GM21526 (cell line): ENCODE measurements around the gene CAMSAP2.

Experiments used
- ATAC-seq: cut with Tn5 transposase; IDR thresholded peaks from one replicate; pipeline ENCODE4 v1.9.1; 2021; ENCODE audit warnings: moderate library complexity; ENCODE audit not compliant: unreplicated experiment, low FRiP score

Gene CAMSAP2

DNA sequence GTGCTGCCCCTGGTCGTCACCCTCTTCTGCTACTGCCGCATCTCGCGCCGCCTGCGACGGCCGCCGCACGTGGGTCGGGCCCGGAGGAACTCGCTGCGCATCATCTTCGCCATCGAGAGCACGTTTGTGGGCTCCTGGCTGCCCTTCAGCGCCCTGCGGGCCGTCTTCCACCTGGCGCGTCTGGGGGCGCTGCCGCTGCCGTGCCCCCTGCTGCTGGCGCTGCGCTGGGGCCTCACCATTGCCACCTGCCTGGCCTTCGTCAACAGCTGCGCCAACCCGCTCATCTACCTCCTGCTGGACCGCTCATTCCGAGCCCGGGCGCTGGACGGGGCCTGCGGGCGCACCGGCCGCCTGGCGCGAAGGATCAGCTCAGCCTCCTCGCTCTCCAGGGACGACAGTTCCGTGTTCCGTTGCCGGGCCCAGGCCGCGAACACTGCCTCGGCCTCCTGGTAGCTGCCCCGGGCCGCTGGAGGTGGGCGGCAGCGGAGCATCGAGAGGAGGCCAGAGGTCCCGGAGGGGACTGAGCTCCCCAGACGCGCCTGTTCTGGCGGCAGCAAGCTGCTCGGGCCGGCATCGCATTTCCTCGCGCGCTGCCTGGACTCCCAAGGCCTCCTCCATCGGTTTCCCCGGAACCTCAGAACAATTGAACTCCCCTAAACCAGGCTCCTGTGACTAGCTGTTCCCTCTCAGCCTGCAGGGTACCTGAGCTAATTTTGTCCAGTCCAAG is 135.1 kb downstream of the CAMSAP2 start:
- no peak for ATAC-seq

DNA sequence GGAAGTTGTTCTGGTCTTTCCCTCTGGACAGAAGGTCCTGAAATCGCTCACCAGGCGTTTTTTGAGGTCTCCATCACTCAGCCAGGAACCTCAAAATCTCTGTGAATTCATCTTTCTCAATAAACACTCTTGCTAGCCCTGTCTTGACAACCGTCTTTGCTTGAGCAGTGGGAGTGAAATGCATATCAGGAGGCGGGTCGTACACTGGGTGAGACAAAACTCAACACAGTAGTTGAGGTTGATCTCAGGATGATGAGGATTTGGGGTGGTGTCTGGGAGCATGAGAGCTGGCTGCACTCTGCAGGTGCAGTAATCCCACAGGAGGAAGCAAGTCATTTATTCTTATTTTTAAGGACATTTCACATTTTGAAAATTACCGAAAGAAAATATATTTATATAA is 136.0 kb downstream of the CAMSAP2 start:
- no peak for ATAC-seq

DNA sequence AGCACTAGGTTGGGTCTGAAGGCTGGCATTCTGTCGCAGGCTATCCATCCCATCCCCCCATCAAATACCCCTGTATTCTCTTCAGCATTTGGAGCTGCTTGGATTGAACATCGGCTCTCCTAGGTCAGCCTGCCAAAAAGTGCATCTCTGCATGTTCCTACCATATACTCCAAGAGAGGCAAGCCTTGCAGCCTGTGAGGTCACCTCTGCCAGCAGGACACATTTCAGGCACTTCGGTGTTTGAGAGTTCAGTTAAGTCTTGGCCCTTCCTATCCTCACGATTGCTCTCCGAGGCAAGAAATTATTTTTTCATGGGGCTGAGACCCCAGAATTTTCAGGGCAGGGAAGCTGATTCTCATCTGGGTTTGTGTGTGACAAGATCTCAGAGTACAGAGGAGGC is 136.7 kb downstream of the CAMSAP2 start:
- no peak for ATAC-seq

DNA sequence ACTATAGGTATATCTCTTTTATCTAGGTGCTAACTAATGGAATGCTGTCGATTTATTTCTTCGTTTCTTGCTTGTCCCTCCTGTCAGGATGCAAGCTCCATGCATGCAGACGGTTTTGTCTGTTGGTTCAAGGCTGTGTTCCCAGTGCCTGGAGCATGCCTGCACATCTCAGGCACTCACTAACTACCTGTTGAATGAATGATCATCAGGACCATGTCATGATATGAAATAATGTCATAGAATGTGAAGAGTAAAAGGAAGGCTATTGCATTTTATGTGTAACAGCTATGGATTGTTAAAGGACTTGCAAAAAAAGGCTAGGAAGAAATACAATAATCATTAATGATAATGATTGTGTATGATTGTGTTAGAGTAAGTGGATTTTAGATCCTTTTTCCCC is 138.3 kb downstream of the CAMSAP2 start:
- ATAC-seq: no peak

DNA sequence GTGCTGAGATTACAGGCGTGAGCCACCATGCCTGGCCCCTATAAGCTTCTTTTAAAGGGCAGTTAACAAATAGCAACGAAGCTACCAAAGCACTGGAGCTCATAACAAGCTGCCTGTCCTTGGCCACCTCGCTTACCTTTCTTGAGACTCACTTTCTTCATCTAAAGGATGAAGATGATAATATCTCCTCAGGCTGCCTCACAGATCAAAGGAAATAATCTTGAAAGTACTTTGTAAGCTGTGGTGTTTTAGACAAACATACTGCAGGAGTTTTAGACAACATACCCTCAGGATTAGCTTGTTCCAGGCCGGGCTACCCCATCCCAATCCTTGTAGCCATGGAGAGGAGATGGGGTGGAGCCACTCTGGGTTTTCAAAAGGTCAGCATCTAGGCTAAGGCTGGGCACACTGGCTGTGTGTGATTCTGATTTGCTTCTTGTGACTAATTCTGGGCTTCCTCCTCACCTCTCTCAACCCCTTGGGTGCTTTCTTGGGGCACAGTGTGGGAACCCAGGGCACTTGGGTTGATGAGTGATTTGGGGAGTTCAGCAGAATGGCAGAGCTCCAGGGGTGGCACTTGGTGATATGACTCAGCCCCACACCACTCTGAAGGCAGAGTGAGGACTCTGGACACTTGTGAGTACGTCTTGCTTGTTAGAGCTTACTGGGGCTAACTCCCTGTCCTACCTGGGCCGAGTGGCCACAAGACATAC is 139.3 kb downstream of the CAMSAP2 start:
- ATAC-seq: no peak

DNA sequence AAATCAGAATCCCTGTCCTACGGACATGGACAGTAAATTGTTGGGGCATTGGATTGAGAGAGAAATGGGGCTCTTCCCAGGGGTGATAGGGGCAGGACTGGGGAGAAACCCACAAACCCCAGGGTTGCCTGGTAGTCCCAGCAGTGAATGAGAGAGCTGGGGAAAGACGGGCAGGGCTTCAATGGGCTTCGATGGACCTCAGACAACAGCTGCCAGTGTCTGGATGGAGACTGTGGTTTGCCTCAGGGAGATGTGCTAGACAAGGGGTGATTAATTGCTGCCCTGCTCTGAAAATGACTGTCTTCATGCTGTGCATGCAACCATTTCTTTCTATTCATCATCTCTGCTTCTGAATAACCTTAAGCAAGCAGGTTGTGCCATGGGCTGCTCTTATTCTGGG is 141.5 kb downstream of the CAMSAP2 start:
- ATAC-seq: no peak

DNA sequence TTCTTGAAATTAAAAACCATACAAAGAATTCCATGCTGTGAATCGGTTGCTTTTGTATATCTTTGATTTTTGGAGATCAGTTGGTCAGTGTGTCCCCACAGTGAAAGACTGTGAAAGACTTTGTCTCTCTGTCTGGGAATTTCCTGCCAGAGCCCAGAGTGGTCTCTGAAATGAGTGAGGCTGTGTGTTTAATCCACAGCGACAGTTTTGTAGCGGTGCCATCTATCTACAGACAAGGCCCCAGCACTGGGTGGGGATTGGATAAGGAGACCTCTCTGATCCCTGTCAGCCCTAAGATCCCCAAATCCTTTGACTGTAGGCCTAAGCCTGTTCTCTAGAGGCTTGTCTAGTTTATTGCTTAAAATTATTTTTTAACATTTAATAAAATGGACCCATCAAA is 144.4 kb downstream of the CAMSAP2 start:
- no peak for ATAC-seq

DNA sequence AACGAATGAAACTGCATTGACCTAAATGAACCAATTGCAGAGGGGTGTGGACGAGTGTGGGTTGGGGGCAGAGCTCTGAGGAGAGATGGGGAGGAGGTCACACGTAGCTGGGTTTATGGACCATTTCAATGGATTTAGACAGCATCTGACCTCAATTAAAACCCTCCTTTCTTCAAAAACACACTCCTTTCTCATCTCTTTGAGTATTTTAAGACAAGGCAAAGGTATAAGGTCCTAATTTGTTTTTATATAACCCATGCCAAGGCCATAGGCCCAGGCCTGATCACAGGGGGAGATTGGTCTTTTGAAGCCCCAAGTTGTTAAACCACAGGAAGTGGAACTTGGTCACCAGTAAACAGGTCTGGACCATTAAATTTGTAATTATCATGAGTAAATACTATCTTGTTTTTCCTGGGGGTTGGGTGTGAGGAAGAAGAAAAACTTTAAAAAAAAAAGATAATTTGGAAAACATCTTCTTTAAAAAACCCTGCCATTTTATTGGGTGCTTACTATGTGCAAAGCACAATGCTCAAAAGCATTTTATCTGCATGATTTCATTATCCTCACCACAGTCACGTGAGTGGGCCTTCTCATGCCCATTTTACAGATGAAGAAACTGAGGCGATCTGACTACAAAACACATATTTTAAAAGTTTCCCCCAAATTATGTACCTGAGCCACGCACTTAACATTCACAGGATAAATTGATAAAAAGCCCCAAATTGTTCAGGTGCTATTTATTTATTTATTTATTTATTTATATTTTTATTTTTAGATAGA is 147.1 kb downstream of the CAMSAP2 start:
- no peak for ATAC-seq

DNA sequence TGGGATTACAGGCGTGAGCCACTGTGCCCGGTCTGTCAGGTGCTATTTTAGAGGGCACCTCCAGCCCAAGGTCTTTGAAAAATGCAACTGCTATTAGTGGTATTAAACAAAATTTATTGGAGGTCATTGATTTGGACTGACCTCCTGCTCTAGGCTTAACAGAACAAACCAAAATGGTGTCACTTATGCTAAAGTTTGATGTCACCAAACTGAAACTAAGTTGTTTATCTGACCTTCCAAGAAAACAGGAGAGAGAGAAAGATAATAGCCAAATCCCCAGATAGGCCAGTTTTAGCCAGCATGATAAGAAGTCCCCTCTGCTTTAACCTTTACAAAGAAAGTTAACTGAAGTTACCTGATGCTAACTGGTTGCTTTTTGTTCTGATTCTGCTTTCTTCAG is 147.9 kb downstream of the CAMSAP2 start:
- ATAC-seq: no peak

DNA sequence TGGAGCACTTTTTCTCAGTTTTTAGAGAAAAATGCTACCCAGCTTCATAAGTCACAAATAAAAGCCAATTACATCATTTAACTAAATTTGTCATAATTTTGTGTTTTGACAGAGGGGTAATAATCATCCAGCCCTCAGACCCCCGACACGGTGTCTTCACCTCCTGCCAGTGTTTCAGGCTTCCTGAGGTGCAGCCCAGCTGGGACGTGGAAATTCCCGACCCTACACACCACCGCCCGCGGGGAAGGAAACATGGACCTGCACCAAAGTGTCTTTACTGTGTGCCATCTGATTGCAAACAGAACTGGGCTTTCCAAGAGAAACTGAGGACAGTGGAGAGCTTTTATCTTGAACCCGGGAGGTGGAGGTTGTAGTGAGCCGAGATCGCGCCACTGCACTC is 148.3 kb downstream of the CAMSAP2 start:
- ATAC-seq: no peak

DNA sequence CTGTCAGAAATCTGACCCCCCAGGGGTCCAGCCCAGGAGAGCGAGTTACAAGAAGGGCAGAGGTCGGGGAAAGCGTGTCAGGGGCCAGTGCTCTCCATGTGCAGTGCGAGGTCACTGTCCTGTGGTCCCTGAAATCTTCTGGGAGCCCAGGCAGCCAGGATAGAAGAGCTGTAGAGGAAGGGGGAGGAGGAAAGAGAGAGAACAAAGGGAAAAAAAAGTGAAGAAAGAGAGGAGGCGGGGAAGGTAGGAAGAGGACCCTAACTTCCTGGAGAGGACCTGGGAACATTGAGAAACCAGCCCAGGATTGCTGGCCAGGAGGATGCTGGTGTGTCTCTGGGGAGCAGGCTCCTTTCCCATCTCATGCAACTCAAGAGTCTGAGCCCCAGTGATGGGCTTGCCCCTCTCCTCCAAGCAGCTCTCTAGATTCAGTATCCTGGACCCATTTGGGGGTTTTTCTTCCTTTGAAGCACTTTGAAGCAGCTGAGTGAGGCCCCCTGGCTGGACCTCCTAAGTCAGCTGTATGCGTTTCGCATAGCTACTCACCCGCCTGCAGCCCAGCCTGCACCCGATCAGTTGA is 149.2 kb downstream of the CAMSAP2 start:
- no peak for ATAC-seq

DNA sequence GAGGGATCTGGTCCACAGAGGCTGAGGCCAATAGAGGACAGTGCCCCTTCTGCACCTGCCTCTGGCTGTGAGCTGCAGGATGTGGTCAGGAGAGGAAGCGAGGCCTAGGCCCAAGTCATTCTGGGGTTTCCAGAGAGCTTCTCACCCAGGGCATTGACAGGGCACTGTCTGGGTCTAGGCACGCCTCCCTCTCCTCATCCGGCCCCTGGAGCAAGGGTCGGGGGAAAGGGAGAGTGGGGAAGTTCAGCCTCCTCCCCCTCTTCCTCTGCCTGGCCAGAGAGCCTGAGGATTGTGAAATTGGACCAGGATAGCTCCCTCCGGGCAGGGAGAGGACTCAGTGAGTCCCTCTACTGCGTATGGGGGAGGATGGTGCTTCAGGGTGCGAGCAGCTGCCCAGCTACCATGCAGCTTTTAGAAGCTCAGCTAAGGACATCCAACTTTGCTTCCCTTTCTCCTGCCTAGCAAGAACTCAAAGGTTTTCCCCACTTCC is 149.7 kb downstream of the CAMSAP2 start:
- ATAC-seq: peak; percentile 87

DNA sequence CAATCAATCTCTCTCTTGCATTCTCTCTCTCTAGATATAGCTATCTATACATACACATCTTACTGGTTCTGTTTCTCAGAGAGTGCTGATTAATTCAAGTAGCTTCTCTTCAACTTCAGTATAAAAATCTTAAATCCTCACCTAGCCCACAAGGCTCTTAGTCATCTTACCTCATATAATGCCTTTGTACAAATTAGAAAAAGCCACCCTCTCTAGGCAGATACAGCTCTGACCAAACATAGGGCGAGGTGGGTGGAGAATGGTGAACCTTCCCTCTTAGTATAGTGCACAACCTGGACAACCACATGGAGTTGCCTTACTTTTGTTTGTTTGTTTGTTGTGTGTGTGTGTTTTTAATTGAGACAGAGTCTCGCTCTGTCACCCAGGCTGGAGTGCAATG is 150.9 kb downstream of the CAMSAP2 start:
- ATAC-seq: no peak

DNA sequence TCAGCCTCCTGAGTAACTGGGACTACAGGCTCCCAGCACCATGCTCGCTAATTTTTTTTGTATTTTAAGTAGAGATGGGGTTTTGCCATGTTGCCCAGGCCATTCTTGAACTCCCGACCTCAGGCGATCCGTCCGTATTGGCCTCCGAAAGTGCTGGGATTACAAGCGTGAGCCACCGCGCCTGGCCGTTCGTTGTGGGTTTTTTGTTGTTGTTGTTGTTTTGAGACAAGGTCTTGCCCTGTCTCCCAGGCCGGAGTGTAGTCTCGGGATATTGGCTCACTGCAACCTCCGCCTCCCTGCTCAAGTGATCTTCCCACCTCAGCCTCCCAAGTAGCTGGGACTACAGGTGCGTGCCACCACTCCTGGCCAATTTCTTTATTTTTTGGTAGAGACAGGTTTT is 151.3 kb downstream of the CAMSAP2 start:
- no peak for ATAC-seq

DNA sequence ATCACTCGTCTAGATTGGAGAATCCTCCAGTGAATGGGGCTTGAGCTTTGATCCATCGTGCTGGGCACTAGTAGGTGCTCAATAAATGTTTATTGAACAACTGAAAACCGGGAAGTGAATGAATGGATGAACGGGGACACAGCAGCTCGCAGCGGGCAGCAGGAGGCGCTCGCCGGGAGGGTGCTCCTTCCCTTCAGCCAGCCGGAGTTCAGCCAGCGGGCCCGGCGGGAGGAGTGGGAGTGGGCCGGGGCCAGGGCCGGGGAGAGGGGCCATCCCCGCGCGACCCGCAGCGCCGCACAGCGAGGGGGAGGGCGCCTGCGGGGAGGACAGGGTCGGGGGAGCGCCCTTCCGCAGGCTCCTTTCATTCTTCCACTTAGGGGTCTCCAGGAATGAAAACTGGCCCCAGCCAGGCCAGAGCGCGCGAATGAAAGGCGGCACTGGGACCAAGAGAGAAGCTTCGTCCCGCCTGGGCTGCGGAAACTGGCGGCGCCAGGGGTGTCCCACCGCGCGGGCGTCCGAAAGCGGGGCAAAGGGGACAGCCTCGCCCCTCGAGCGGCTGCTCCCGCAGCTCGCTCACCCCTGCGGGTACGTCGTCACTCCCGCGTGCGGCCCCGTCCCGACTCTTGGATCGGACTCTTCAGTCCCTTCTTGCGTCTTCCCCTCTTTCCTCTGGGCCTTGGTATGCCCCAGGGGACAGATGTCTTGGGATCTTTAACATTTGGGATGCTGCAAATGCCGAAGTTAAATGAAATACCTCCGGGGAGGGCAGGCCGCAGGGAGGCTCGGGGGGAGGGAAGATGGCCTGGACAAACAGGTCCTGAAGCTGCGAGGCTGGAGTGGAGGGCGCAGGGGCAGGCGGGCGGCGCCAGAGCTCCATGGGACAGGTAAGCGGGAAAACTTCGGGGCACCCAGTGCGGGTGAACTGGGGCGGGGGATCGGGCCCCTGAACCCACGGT is 152.4 kb downstream of the CAMSAP2 start:
- no peak for ATAC-seq

DNA sequence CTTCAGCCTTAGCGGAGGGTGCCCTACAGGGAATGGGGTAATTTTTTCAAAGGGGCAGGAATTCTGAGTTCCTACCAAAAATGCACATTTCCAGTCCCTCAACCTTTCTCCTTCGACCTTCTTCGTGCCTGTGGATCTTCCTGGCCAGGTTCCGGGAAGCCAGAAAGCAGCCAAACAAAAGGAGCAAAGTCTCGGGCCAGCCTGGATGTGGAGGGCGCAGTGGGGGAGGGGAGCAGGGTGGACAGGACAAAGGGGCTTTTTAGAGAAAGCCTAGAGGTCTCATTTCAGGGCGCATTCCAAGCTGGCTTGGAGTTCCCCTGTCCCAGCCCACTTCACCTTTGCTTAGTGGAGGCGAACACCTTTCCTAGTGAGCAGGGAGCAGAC is 153.1 kb downstream of the CAMSAP2 start:
- no peak for ATAC-seq

DNA sequence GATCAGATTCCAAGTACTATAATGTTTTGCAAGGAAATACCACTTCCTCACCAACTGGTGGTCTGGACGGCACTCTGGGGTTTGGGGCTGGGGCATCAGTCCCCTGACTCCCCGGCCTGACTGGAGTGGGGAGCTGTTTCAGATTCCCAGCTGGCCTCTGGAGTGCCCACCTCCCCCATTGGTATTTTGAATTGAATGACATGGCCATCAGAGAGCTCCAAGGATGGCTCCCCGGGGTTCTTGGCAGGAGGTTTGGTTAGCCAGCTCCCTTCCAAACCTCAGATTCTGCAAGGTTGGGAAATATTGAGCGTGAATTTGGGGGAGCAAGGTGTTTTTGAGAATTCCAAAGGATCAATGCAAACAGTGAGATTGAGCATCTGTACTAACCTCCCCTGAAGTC is 153.9 kb downstream of the CAMSAP2 start:
- ATAC-seq: no peak

DNA sequence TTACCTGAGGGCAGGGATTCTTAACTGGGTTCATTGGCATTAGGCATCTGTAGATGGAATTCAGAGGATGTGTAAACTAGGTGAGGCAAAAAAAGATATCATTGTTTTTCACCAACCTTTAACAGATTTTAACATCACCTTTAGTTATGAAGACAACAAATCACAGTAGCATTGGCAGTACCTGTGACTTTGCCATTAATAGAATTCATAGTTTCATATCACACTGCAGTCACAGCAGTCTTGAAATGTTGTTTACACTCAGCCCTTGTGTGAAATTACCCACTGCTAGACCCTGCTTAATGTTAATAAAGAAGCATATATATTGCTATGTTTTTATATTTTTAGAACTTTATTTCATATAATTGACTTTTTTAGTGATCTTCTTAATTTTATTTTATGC is 154.3 kb downstream of the CAMSAP2 start:
- ATAC-seq: no peak

DNA sequence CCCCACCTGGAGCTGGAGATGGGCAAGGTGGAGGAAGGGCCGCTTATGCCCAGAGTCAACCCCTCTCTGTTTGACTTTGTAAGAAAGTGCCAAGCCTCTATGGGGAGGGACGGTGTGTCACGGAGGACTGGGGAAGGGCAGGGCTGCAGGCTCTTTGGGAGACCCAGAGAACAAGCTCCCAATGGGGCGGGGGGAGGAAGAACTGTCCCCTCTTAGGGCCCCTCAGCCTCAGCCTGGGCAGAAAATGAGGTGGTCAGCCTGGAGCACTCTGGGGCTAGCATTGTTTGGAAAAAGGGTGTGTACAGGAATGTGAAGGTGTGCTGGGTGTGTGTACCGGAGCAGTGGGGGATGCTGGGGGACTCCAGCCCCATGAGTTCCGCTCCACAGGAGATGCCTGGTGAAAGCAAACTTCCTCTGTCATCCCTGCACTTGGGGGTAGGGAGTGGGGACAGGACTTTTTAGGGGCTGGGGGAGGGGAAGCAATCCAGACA is 154.8 kb downstream of the CAMSAP2 start:
- no peak for ATAC-seq
